ENCODE data around the gene MYCBP. TPM values are rescaled to one million over a fixed set of nuclear protein-coding genes. Genes with fewer than 3 reads are reported as not detected.

MYCBP gene
- total RNA-seq, 1 experiment from 2014 or later, result 33.1 TPM

- no peak for TF ChIP-seq CTCF (conservative IDR thresholded peaks at IDR 0.05)
- no peak overlapping the region for H2BK5ac ChIP-seq (ENCODE audit: insufficient read length, low read length)
- DNase-seq, result peak; percentile 39
- H2BK20ac ChIP-seq (ENCODE audit: low read depth, low read length, poor library complexity, severe bottlenecking), result no peak overlapping the region
- peaks cover 9% of the 10 kb centered on the region for H3K27me3 ChIP-seq (ENCODE audit: insufficient read depth, low read length)
- H3K56ac ChIP-seq (ENCODE audit: insufficient read length, low read depth, low read length), result no peak overlapping the region
- H2BK15ac ChIP-seq (ENCODE audit: low read depth, low read length), result no peak overlapping the region
- H3K4me1 Mint-ChIP-seq, result peaks cover 23 to 27% of the 10 kb centered on the region in 2 experiments
- H3K9me3 Mint-ChIP-seq, result peaks cover 7 to 10% of the 10 kb centered on the region in 2 experiments; a peak in 4 of 5 replicates
- H3K4me3 Mint-ChIP-seq, result peak overlapping the region in 1 of 2 experiments; percentile 34; a peak in 1 of 5 replicates
- no peak overlapping the region for H4K8ac ChIP-seq (replicated peaks; ENCODE audit: insufficient read length, low read depth, low read length)
- no peak overlapping the region for H3K27ac ChIP-seq (ENCODE audit: insufficient read length, low read depth, low read length)
- H3K27ac Mint-ChIP-seq, result peak overlapping the region in 1 of 3 experiments; percentile 83; a peak in 1 of 7 replicates
- 0 out of 2 replicates have a peak, but pooled peaks cover 2% of the 10 kb centered on the region for H3K4me1 ChIP-seq (ENCODE audit: insufficient read depth, low read length)
- no peak overlapping the region for H3T11ph ChIP-seq (ENCODE audit: low read length)
- no peak overlapping the region for H2AK5ac ChIP-seq (ENCODE audit: insufficient read length, low read length)
- H3K36me3 Mint-ChIP-seq (ENCODE audit: insufficient read depth in 1 of 3, low read depth in 3 of 3), result peaks cover 0 to 9% (median 3%) of the 10 kb centered on the region in 3 experiments; a peak in 3 of 7 replicates
- H3K18ac ChIP-seq (ENCODE audit: insufficient read length, low read depth, low read length), result no peak overlapping the region
- no peaks in the 10 kb centered on the region for H3K79me1 ChIP-seq (ENCODE audit: insufficient read depth, low read depth, low read length, poor library complexity, severe bottlenecking)
- no peak overlapping the region for H3K9ac ChIP-seq (ENCODE audit: extremely low read depth, insufficient read length, low read length)
- H3K23ac ChIP-seq (ENCODE audit: insufficient read length, low read depth, low read length), result no peak overlapping the region
- H3K79me2 ChIP-seq (ENCODE audit: insufficient read depth, low read length), result no peaks in the 10 kb centered on the region
- H3K27me3 Mint-ChIP-seq (ENCODE audit: low read depth), result peaks cover 81% of the 10 kb centered on the region
- H3K14ac ChIP-seq (ENCODE audit: insufficient read depth, low read length), result no peak overlapping the region
- H3K4me2 ChIP-seq (ENCODE audit: insufficient read depth, insufficient read length, low read length), result no peak overlapping the region
- no CpG with 5 or more reads among the region's 36 CpGs for WGBS (ENCODE audit: extremely low coverage, insufficient read length, low lambda C conversion rate)
- peaks cover 9% of the 10 kb centered on the region for H3K23me2 ChIP-seq (ENCODE audit: insufficient read length, low read depth, low read length, poor library complexity, severe bottlenecking)
- H4K20me1 ChIP-seq (ENCODE audit: control insufficient read depth, insufficient read depth, insufficient read length), result no peaks in the 10 kb centered on the region
- H2BK12ac ChIP-seq (ENCODE audit: insufficient read length, low read depth, low read length), result no peak overlapping the region
- no peak overlapping the region for H4K5ac ChIP-seq (ENCODE audit: insufficient read length, low read depth, low read length)
- H3K4ac ChIP-seq (ENCODE audit: low read depth, low read length), result no peak overlapping the region
- H3K9me3 ChIP-seq (ENCODE audit: control insufficient read depth, low read depth, low read length), result no peaks in the 10 kb centered on the region
- H2AFZ ChIP-seq (ENCODE audit: low read length), result no peak overlapping the region
- no peak overlapping the region for H4K91ac ChIP-seq (ENCODE audit: insufficient read length, low read depth, low read length)
- no peak overlapping the region for H2BK120ac ChIP-seq (ENCODE audit: low read depth, low read length, poor library complexity, severe bottlenecking)
Observed at GRCh38 chr1:38815903-38816627, 57.1 kb downstream of the MYCBP start.
